SH-SY5Y (cell line): ENCODE measurements around the gene DZIP3.

Experiments
- GATA2 ChIP-seq: IDR thresholded peaks from 2 replicates; pipeline ENCODE4 v1.6.1; 2011; ENCODE audit warnings: mild to moderate bottlenecking, low read depth, low read length
- GATA3 ChIP-seq: IDR thresholded peaks from 2 replicates; pipeline ENCODE4 v1.6.1; 2011; ENCODE audit warnings: low read depth, mild to moderate bottlenecking, low read length, moderate library complexity

GRCh38 chr3:108718454-108718853, 128.9 kb downstream of the DZIP3 start:
- TF ChIP-seq GATA3 (no peak), GATA2 (no peak)
